Activated naive CD4-positive, alpha-beta T cell treated with anti-CD3 and anti-CD28 coated beads, Interleukin-2, amount 50 U/mL, for 16 hours (primary cell): ENCODE measurements around the gene NUP50.

Source experiments
- DNase-seq: peaks from one replicate; pipeline ENCODE4 v3.0.0-alpha.2; 2020

The NUP50 gene

GRCh38 chr22:45196926-45197605, 33.3 kb downstream of the NUP50 start:
- no peak for DNase-seq

GRCh38 chr22:45197606-45198462, 34.1 kb downstream of the NUP50 start:
- DNase-seq = no peak

- DNase-seq = no peak
Measured at GRCh38 chr22:45198463-45198795, 34.7 kb downstream of the NUP50 start.

GRCh38 chr22:45199723-45200122, 36.0 kb downstream of the NUP50 start:
- DNase-seq = no peak

- DNase-seq = no peak
Measured at GRCh38 chr22:45200230-45200629, 36.5 kb downstream of the NUP50 start.

- no peak for DNase-seq
Measured at GRCh38 chr22:45200860-45201511, 37.3 kb downstream of the NUP50 start.

- no peak for DNase-seq
Measured at GRCh38 chr22:45201678-45202332, 38.1 kb downstream of the NUP50 start.

- no peak for DNase-seq
Measured at GRCh38 chr22:45202333-45203149, 38.8 kb downstream of the NUP50 start.

GRCh38 chr22:45203150-45203951, 39.6 kb downstream of the NUP50 start:
- no peak for DNase-seq

GRCh38 chr22:45204241-45204640, 40.5 kb downstream of the NUP50 start:
- DNase-seq = no peak

- no peak for DNase-seq
Measured at GRCh38 chr22:45204819-45205218, 41.1 kb downstream of the NUP50 start.

- no peak for DNase-seq
Measured at GRCh38 chr22:45205276-45205925, 41.7 kb downstream of the NUP50 start.

- DNase-seq = no peak
Measured at GRCh38 chr22:45206233-45206632, 42.5 kb downstream of the NUP50 start.

- no peak for DNase-seq
Measured at GRCh38 chr22:45207533-45207932, 43.8 kb downstream of the NUP50 start.

GRCh38 chr22:45207981-45208664, 44.4 kb downstream of the NUP50 start:
- no peak for DNase-seq

- DNase-seq = no peak
Measured at GRCh38 chr22:45208696-45208992, 44.9 kb downstream of the NUP50 start.

- no peak for DNase-seq
Measured at GRCh38 chr22:45208993-45209838, 45.5 kb downstream of the NUP50 start.

- no peak for DNase-seq
Measured at GRCh38 chr22:45210174-45210573, 46.4 kb downstream of the NUP50 start.

- DNase-seq = no peak
Measured at GRCh38 chr22:45210577-45210976, 46.9 kb downstream of the NUP50 start.

- no peak for DNase-seq
Measured at GRCh38 chr22:45210991-45211390, 47.3 kb downstream of the NUP50 start.
